Erythroblast (primary cell): ENCODE measurements around the gene PDXP.

Source experiments
- GATA1 ChIP-seq: IDR thresholded peaks from 2 replicates; pipeline ENCODE4 v1.6.1; 2011; ENCODE audit warnings: low read depth, mild to moderate bottlenecking, control low read depth, low read length, moderate library complexity
- POLR2A ChIP-seq: IDR thresholded peaks from 2 replicates; pipeline ENCODE4 v1.6.1; 2011; ENCODE audit warnings: mild to moderate bottlenecking, low read length

DNA sequence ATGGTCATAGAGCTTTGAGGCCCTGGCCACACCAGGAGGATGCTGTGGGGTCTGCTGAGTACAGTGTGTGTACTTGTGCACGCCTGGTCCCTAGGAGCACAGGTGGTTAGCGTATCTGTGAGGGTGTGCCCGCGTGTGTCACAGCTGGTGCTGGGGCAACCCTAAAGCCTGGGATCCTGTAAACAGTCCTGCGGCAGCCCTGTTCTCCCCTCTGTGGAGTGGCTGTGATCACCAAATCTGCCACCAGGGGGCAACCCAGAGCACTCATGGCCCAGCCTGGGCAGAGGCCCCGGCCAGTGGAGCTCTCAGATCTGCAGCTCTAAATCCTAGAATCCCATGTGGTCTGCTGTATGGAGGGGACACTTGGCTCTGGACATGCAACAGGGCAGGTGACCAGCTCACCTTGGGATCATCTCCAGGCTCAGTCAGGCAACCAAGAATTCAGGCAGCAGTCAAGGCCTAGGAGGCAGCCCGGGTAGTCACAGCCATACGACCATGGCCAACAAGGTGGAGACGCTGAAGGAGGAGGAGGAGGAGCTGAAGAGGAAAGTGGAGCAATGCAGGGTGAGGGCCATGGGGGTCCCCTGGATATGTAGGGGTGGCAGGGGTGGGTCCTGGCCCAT, 15.2 kb upstream of the PDXP start:
- no peak for TF ChIP-seq POLR2A
- no peak for TF ChIP-seq GATA1
